T-cell (primary cell): Measurements from ENCODE around the gene IL17D. TPM values are rescaled to one million over a fixed set of nuclear protein-coding genes. Genes with fewer than 3 reads are reported as not detected.

Experiments
- ATAC-seq, 4 experiments: fragments of 200-7000 bp in 3 of 4; fragments of 150-1000 bp in 1 of 4; cut with Tn5 transposase; replicated peaks in 1 of 4; 1 replicate in 3 of 4; 2 replicates in 1 of 4; pipeline ENCODE4 v1.10.0; 2021; ENCODE audit warnings: moderate library complexity in 3 of 4, mild to moderate bottlenecking in 2 of 4, moderate number of reproducible peaks in 1 of 4
- CTCF ChIA-PET, 2 donors: fragments of 300-600 bp; sonication (Branson Sonifier 250); formaldehyde crosslinking; loops; one replicate each; lab custom pipeline; 2022; ENCODE audit warnings: antibody characterized with exemption in 2 of 2; lab: Charles Lee
- POLR2A ChIA-PET, 2 donors: fragments of 300-600 bp; sonication (Branson Sonifier 250); formaldehyde crosslinking; loops; one replicate each; lab custom pipeline; 2022; ENCODE audit warnings: antibody characterized with exemption in 2 of 2; lab: Charles Lee
- DNase-seq, 35 experiments: peaks; one replicate each; pipeline versions ENCODE4 v3.0.0 to v3.0.0-alpha.2; 2013 to 2023
- H3K27ac ChIP-seq: one replicate; pipeline ENCODE4 v1.5.1; 2013; ENCODE audit warnings: low read length
- H3K27me3 ChIP-seq, 2 experiments: replicated peaks in 1 of 2; 1 replicate in 1 of 2; 2 replicates in 1 of 2; pipeline versions ENCODE4 v1.6.1 to v1.7.0; 2013; ENCODE audit warnings: low read length in 1 of 2, mixed read lengths in 1 of 2; ENCODE audit not compliant: control insufficient read depth in 2 of 2, insufficient read depth in 2 of 2; ENCODE audit errors: extremely low read depth in 1 of 2
- H3K36me3 ChIP-seq, 2 donors: 1 replicate in 1 of 2; 2 replicates in 1 of 2; pipeline versions ENCODE4 v1.6.1 to v1.7.0; 2013; ENCODE audit warnings: low read length in 1 of 2; ENCODE audit not compliant: control insufficient read depth in 2 of 2, insufficient read depth in 1 of 2; ENCODE audit errors: extremely low read depth in 1 of 2
- H3K4me1 ChIP-seq, 2 experiments: 1 replicate in 1 of 2; 2 replicates in 1 of 2; pipeline versions ENCODE4 v1.6.1 to v1.7.0; 2013; ENCODE audit warnings: low read length in 2 of 2, mixed read lengths in 1 of 2; ENCODE audit not compliant: insufficient read depth in 2 of 2, control insufficient read depth in 1 of 2; ENCODE audit errors: extremely low read depth in 1 of 2
- H3K4me3 ChIP-seq, 2 donors: 1 replicate in 1 of 2; 2 replicates in 1 of 2; pipeline versions ENCODE4 v1.5.1 to v1.7.0; 2013; ENCODE audit warnings: mild to moderate bottlenecking in 2 of 2, low read length in 1 of 2, moderate library complexity in 1 of 2; ENCODE audit not compliant: control insufficient read depth in 1 of 2; ENCODE audit errors: extremely low read depth in 1 of 2
- H3K9me3 ChIP-seq: 2 replicates; pipeline ENCODE4 v1.7.0; 2013
- H3K27ac Mint-ChIP-seq, 2 donors: one replicate each; pipeline ENCODE4 v1.8.0; 2020 to 2021; ENCODE audit warnings: mild to moderate bottlenecking in 2 of 2, mixed read lengths in 2 of 2
- H3K27me3 Mint-ChIP-seq, 2 donors: one replicate each; pipeline ENCODE4 v1.8.0; 2021 to 2022; ENCODE audit warnings: mixed read lengths in 2 of 2
- H3K36me3 Mint-ChIP-seq: one replicate; pipeline ENCODE4 v1.8.0; 2021; ENCODE audit warnings: mixed read lengths
- H3K4me1 Mint-ChIP-seq, 3 donors: one replicate each; pipeline ENCODE4 v1.8.0; 2020 to 2022; ENCODE audit warnings: mixed read lengths in 3 of 3, mild to moderate bottlenecking in 1 of 3
- H3K4me3 Mint-ChIP-seq, 3 donors: one replicate each; pipeline ENCODE4 v1.8.0; 2020 to 2022; ENCODE audit warnings: mild to moderate bottlenecking in 3 of 3, mixed read lengths in 3 of 3, moderate library complexity in 3 of 3
- H3K9me3 Mint-ChIP-seq, 3 donors: one replicate each; pipeline ENCODE4 v1.8.0; 2020 to 2022; ENCODE audit warnings: mixed read lengths in 3 of 3
- WGBS: methylation state at CpG from one replicate; pipeline ENCODE4 v1.1.5; 2013; ENCODE audit warnings: missing lambda C conversion rate; ENCODE audit not compliant: insufficient coverage; 5-methylcytosine and 5-hydroxymethylcytosine counted together
- total RNA-seq, 35 experiments: library from RNA in 6 of 35; stranded (reverse) in 6 of 35; fragments of 120-200 nt in 1 of 35; gene quantifications; one replicate each; pipeline versions ENCODE4 v1.2.1 to v1.2.4 and lab custom pipeline; 2013 to 2026

Gene IL17D
- total RNA-seq, 5 donors from 2014 or later (not counting 1 experiment from before 2014, with no cell fraction given): 0.13 to 0.20 (median 0.16) TPM; not detected in 2

GRCh38 chr13:20713751-20714150 is 10.3 kb downstream of the IL17D start:
- CTCF ChIA-PET: interaction anchor here (0.6 to 1.0 kb wide), 3 partner anchors 115 to 419 kb away, joined by 3 to 7 read pairs (median 3); no protein-coding TSS in a partner anchor
- WGBS: 52% methylated on average over 9 of the region's 11 CpGs
- POLR2A ChIA-PET: no interaction called here

GRCh38 chr13:20714161-20714560 is 10.7 kb downstream of the IL17D start:
- H3K36me3 ChIP-seq: no peaks in the 10 kb centered on the region
- H3K9me3 ChIP-seq: no peaks in the 10 kb centered on the region
- H3K9me3 Mint-ChIP-seq: no peaks in the 10 kb centered on the region
- H3K4me3 Mint-ChIP-seq: no peak overlapping the region
- peaks cover 2 to 14% (median 8%) of the 10 kb centered on the region in 3 donors for H3K4me1 Mint-ChIP-seq
- no peak overlapping the region for H3K27ac ChIP-seq
- H3K36me3 Mint-ChIP-seq: no peaks in the 10 kb centered on the region
- ChIA-PET POLR2A (interaction anchor here in 1 of 2 donors (0.6 kb wide), 1 partner anchor 117 kb away, joined by 3 read pairs; no protein-coding TSS in a partner anchor), CTCF (interaction anchor here (0.6 to 1.0 kb wide), 3 partner anchors 115 to 420 kb away, joined by 3 to 7 read pairs (median 3); no protein-coding TSS in a partner anchor)
- peaks cover 0 to 28% of the 10 kb centered on the region in 2 experiments for H3K27me3 ChIP-seq
- peaks cover 0 to 8% of the 10 kb centered on the region in 2 experiments for H3K4me1 ChIP-seq
- no peak overlapping the region for H3K4me3 ChIP-seq
- H3K27me3 Mint-ChIP-seq: peaks cover 0 to 11% of the 10 kb centered on the region in 2 donors
- H3K27ac Mint-ChIP-seq: no peak overlapping the region
- DNase-seq (no peak), ATAC-seq (no peak)
- 81% methylated on average over 8 of the region's 8 CpGs for WGBS

More at GRCh38 chr13:20713751-20714150, 10.3 kb downstream of the IL17D start:
- no peaks in the 10 kb centered on the region for H3K36me3 ChIP-seq
- peaks cover 0 to 24% of the 10 kb centered on the region in 2 experiments for H3K27me3 ChIP-seq
- peaks cover 0 to 11% of the 10 kb centered on the region in 2 donors for H3K27me3 Mint-ChIP-seq
- no peak overlapping the region for H3K4me3 ChIP-seq
- no peak overlapping the region for H3K27ac Mint-ChIP-seq
- H3K9me3 ChIP-seq: no peaks in the 10 kb centered on the region
- ATAC-seq (no peak), DNase-seq (no peak)
- H3K4me1 ChIP-seq: peaks cover 0 to 8% of the 10 kb centered on the region in 2 experiments
- peaks cover 2 to 14% (median 8%) of the 10 kb centered on the region in 3 donors for H3K4me1 Mint-ChIP-seq
- H3K9me3 Mint-ChIP-seq: no peaks in the 10 kb centered on the region
- no peak overlapping the region for H3K27ac ChIP-seq
- no peak overlapping the region for H3K4me3 Mint-ChIP-seq
- no peaks in the 10 kb centered on the region for H3K36me3 Mint-ChIP-seq

GRCh38 chr13:20714563-20715329 is 11.2 kb downstream of the IL17D start:
- 67% methylated on average over 6 of the region's 9 CpGs for WGBS
- POLR2A ChIA-PET: interaction anchor here in 1 of 2 donors (0.6 kb wide), 1 partner anchor 117 kb away, joined by 3 read pairs; no protein-coding TSS in a partner anchor
- Histone ChIP-seq H3K4me1 (peaks cover 0 to 8% of the 10 kb centered on the region in 2 experiments), H3K4me3 (no peak overlapping the region), H3K36me3 (no peaks in the 10 kb centered on the region), H3K9me3 (no peaks in the 10 kb centered on the region), H3K27me3 (peaks cover 0 to 33% of the 10 kb centered on the region in 2 experiments), H3K27ac (no peak overlapping the region)
- Mint-ChIP-seq H3K4me3 (no peak overlapping the region), H3K27me3 (peaks cover 0 to 11% of the 10 kb centered on the region in 2 donors), H3K9me3 (no peaks in the 10 kb centered on the region), H3K4me1 (peaks cover 2 to 14% (median 8%) of the 10 kb centered on the region in 3 donors), H3K36me3 (no peaks in the 10 kb centered on the region), H3K27ac (no peak overlapping the region)
- ATAC-seq: no peak
- CTCF ChIA-PET: interaction anchor here (0.6 to 1.1 kb wide), 5 partner anchors 113 to 420 kb away, joined by 3 to 7 read pairs (median 3); no protein-coding TSS in a partner anchor
- DNase-seq: no peak

GRCh38 chr13:20715330-20715712 is 11.8 kb downstream of the IL17D start:
- DNase-seq (no peak), ATAC-seq (no peak)
- peaks cover 0 to 8% of the 10 kb centered on the region in 2 experiments for H3K4me1 ChIP-seq
- ChIA-PET POLR2A (no interaction called here), CTCF (interaction anchor here (0.8 to 1.1 kb wide), 3 partner anchors 113 to 114 kb away, joined by 3 read pairs; no protein-coding TSS in a partner anchor)
- Mint-ChIP-seq H3K4me3 (no peak overlapping the region), H3K27me3 (peaks cover 0 to 11% of the 10 kb centered on the region in 2 donors), H3K36me3 (no peaks in the 10 kb centered on the region), H3K27ac (no peak overlapping the region), H3K4me1 (peaks cover 2 to 14% (median 8%) of the 10 kb centered on the region in 3 donors), H3K9me3 (no peaks in the 10 kb centered on the region)
- no peak overlapping the region for H3K27ac ChIP-seq
- no peaks in the 10 kb centered on the region for H3K9me3 ChIP-seq
- no peaks in the 10 kb centered on the region for H3K36me3 ChIP-seq
- no peak overlapping the region for H3K4me3 ChIP-seq
- peaks cover 0 to 38% of the 10 kb centered on the region in 2 experiments for H3K27me3 ChIP-seq
- WGBS: 93% methylated on average over 5 of the region's 6 CpGs

GRCh38 chr13:20716951-20717350 is 13.5 kb downstream of the IL17D start:
- no peaks in the 10 kb centered on the region for H3K36me3 ChIP-seq
- H3K9me3 ChIP-seq: no peaks in the 10 kb centered on the region
- H3K4me1 ChIP-seq: peaks cover 0 to 16% of the 10 kb centered on the region in 2 experiments
- ChIA-PET POLR2A (no interaction called here), CTCF (no interaction called here)
- WGBS: 87% methylated on average over 13 of the region's 15 CpGs
- H3K36me3 Mint-ChIP-seq: no peaks in the 10 kb centered on the region
- H3K4me3 Mint-ChIP-seq: no peak overlapping the region
- H3K27ac ChIP-seq: no peak overlapping the region
- peaks cover 2 to 19% (median 10%) of the 10 kb centered on the region in 3 donors for H3K4me1 Mint-ChIP-seq
- no peaks in the 10 kb centered on the region for H3K9me3 Mint-ChIP-seq
- H3K27me3 ChIP-seq: peaks cover 0 to 47% of the 10 kb centered on the region in 2 experiments
- peaks cover 0 to 12% of the 10 kb centered on the region in 2 donors for H3K27me3 Mint-ChIP-seq
- DNase-seq (no peak), ATAC-seq (no peak)
- H3K27ac Mint-ChIP-seq: no peak overlapping the region
- H3K4me3 ChIP-seq: no peak overlapping the region
